ENCODE data around the gene SMG9. TPM values are rescaled to one million over a fixed set of nuclear protein-coding genes. Genes with fewer than 3 reads are reported as not detected.

Gene SMG9
- total and polyA plus RNA-seq, 2 of the 13 experiments (the other 11 are each of a cell fraction or from before 2014, with no cell fraction given): 16.1 to 18.7 TPM

DNA sequence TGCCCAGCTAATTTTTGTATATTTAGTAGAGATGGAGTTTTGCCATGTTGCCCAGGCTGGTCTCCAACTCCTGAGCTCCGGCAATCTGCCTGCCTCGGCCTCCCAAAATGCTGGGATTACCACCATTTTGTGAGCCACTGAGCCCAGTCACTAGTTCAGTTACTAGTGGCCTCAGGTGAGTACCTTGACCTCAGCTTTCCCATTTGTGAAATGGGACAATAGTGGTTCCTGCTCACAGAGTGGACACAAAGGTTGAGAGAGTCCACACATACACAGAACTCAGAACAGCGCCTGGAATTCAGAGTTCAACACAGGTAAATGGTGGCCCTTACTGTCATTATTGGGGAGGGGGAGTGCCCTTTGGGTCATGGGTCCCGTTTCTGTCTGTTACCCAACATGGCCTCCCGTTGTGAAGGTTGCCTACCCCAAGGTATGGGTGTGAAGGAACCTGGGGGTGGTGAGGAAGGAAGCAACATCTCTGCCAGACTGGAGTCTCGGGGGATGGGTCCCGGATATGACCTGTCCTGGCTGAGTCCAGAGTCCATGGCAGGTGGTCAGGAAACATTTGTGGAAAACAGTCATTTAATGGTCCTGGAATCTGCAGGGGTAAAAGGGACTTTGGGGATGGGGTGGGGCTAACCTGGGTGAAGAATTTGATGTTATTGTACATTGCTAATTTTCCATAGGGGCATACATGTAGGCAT lies 50.6 kb downstream of the SMG9 start (continued):
- TF ChIP-seq HES4 (CRISPR knock-in tag; IDR thresholded peaks at IDR 0.05; ENCODE audit: borderline replicate concordance) (no peak), SALL1 (CRISPR knock-in tag; IDR thresholded peaks at IDR 0.05) (no peak), KMT2B (CRISPR knock-in tag; IDR thresholded peaks at IDR 0.05) (no peak), POLR2AphosphoS2 (IDR thresholded peaks at IDR 0.05; ENCODE audit: low read depth, low read length) (no peak), LCORL (IDR thresholded peaks at IDR 0.05) (no peak), LCORL (CRISPR knock-in tag; IDR thresholded peaks at IDR 0.05) (peak; percentile 70; the same call in 1 of the 2 replicates), SP1 (IDR thresholded peaks at IDR 0.05) (no peak), SP1 (CRISPR knock-in tag; IDR thresholded peaks at IDR 0.05) (no peak), GLI4 (CRISPR knock-in tag; IDR thresholded peaks at IDR 0.05; ENCODE audit: borderline replicate concordance) (no peak), ZNF644 (CRISPR knock-in tag; IDR thresholded peaks at IDR 0.05; ENCODE audit: low read depth) (peak; percentile 39; the same call in 1 of the 2 replicates), RBAK (CRISPR knock-in tag; IDR thresholded peaks at IDR 0.05) (no peak), FOSL1 (CRISPR knock-in tag; IDR thresholded peaks at IDR 0.05; ENCODE audit: borderline replicate concordance) (no peak), SIX1 (CRISPR knock-in tag; IDR thresholded peaks at IDR 0.05; ENCODE audit: borderline replicate concordance) (no peak), CBFB (CRISPR knock-in tag; IDR thresholded peaks at IDR 0.05) (no peak), ZMYM4 (CRISPR knock-in tag; IDR thresholded peaks at IDR 0.05) (no peak), GABPA (IDR thresholded peaks at IDR 0.05; ENCODE audit: low read depth, low read length) (no peak), GABPA (CRISPR knock-in tag; IDR thresholded peaks at IDR 0.05; ENCODE audit: low read depth) (peak; percentile 80), KAT8 (CRISPR knock-in tag; IDR thresholded peaks at IDR 0.05) (peak; percentile 44; the same call in 1 of the 2 replicates), PHF20 (CRISPR knock-in tag; IDR thresholded peaks at IDR 0.05) (no peak), CHCHD3 (CRISPR knock-in tag; IDR thresholded peaks at IDR 0.05) (no peak), HNF4A (CRISPR knock-in tag; IDR thresholded peaks at IDR 0.05) (peak; percentile 65; the same call in 1 of the 2 replicates), KDM1A (CRISPR knock-in tag; IDR thresholded peaks at IDR 0.05) (peak; percentile 45; the same call in 1 of the 2 replicates), ZNF598 (CRISPR knock-in tag; IDR thresholded peaks at IDR 0.05; ENCODE audit: borderline replicate concordance) (no peak)
- TF ChIP-seq, protein P1, sequence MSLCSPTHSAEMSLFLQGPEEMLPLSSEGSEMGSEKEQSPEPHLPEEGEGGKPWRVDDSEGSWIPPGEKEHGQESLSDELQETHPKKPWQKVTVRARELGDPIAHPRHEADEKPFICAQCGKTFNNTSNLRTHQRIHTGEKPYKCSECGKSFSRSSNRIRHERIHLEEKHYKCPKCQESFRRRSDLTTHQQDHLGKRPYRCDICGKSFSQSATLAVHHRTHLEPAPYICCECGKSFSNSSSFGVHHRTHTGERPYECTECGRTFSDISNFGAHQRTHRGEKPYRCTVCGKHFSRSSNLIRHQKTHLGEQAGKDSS (CRISPR knock-in tag; IDR thresholded peaks at IDR 0.05; ENCODE audit: borderline replicate concordance, low read depth): no peak
- TF ChIP-seq, protein P2, sequence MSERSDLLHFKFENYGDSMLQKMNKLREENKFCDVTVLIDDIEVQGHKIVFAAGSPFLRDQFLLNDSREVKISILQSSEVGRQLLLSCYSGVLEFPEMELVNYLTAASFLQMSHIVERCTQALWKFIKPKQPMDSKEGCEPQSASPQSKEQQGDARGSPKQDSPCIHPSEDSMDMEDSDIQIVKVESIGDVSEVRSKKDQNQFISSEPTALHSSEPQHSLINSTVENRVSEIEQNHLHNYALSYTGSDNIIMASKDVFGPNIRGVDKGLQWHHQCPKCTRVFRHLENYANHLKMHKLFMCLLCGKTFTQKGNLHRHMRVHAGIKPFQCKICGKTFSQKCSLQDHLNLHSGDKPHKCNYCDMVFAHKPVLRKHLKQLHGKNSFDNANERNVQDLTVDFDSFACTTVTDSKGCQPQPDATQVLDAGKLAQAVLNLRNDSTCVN (CRISPR knock-in tag; IDR thresholded peaks at IDR 0.05; ENCODE audit: borderline replicate concordance): no peak
- TF ChIP-seq, protein P3, sequence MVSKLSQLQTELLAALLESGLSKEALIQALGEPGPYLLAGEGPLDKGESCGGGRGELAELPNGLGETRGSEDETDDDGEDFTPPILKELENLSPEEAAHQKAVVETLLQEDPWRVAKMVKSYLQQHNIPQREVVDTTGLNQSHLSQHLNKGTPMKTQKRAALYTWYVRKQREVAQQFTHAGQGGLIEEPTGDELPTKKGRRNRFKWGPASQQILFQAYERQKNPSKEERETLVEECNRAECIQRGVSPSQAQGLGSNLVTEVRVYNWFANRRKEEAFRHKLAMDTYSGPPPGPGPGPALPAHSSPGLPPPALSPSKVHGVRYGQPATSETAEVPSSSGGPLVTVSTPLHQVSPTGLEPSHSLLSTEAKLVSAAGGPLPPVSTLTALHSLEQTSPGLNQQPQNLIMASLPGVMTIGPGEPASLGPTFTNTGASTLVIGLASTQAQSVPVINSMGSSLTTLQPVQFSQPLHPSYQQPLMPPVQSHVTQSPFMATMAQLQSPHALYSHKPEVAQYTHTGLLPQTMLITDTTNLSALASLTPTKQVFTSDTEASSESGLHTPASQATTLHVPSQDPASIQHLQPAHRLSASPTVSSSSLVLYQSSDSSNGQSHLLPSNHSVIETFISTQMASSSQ (IDR thresholded peaks at IDR 0.05; ENCODE audit: low read depth): no peak
- TF ChIP-seq, protein P3 (CRISPR knock-in tag; IDR thresholded peaks at IDR 0.05; ENCODE audit: borderline replicate concordance): no peak

All from HepG2 (cell line).